Rectal smooth muscle tissue (tissue), 1 donor: ENCODE results near the gene ZBTB20.

Source experiments
- H3K27ac ChIP-seq: one replicate; pipeline ENCODE4 v1.7.0; 2013; ENCODE audit warnings: low read depth, low read length, inconsistent platforms
- H3K27me3 ChIP-seq: one replicate; pipeline ENCODE4 v1.7.0; 2013; ENCODE audit warnings: low read length; ENCODE audit not compliant: control insufficient read depth, insufficient read depth
- H3K36me3 ChIP-seq: one replicate; pipeline ENCODE4 v1.7.0; 2013; ENCODE audit warnings: low read length; ENCODE audit not compliant: control insufficient read depth, insufficient read depth
- H3K4me1 ChIP-seq: one replicate; pipeline ENCODE4 v1.7.0; 2013; ENCODE audit warnings: low read length; ENCODE audit not compliant: control insufficient read depth, insufficient read depth
- H3K4me3 ChIP-seq: one replicate; pipeline ENCODE4 v1.7.0; 2013; ENCODE audit warnings: low read length
- H3K9ac ChIP-seq: one replicate; pipeline ENCODE4 v1.7.0; 2013; ENCODE audit warnings: low read length

The ZBTB20 gene

GRCh38 chr3:114411811-114412803 is 735.0 kb downstream of the ZBTB20 start:
- peak overlapping the region; percentile 6 for H3K27ac ChIP-seq
- peaks cover 24% of the 10 kb centered on the region for H3K4me1 ChIP-seq
- no peak overlapping the region for H3K9ac ChIP-seq
- H3K4me3 ChIP-seq, result no peak overlapping the region
- no peaks in the 10 kb centered on the region for H3K27me3 ChIP-seq
- no peaks in the 10 kb centered on the region for H3K36me3 ChIP-seq

- Histone ChIP-seq H3K4me3 (no peak overlapping the region), H3K27ac (peak overlapping the region; percentile 55), H3K36me3 (no peaks in the 10 kb centered on the region), H3K27me3 (no peaks in the 10 kb centered on the region), H3K4me1 (peaks cover 28% of the 10 kb centered on the region), H3K9ac (no peak overlapping the region)
Measured at GRCh38 chr3:114411190-114411668, 735.9 kb downstream of the ZBTB20 start.

GRCh38 chr3:114408736-114409670 is 738.1 kb downstream of the ZBTB20 start:
- Histone ChIP-seq H3K9ac (no peak overlapping the region), H3K27ac (peak overlapping the region; percentile 7), H3K4me1 (peaks cover 35% of the 10 kb centered on the region), H3K4me3 (no peak overlapping the region), H3K36me3 (no peaks in the 10 kb centered on the region), H3K27me3 (no peaks in the 10 kb centered on the region)

GRCh38 chr3:114406922-114407321 is 740.2 kb downstream of the ZBTB20 start:
- no peaks in the 10 kb centered on the region for H3K36me3 ChIP-seq
- H3K4me3 ChIP-seq, result no peak overlapping the region
- peaks cover 27% of the 10 kb centered on the region for H3K4me1 ChIP-seq
- H3K9ac ChIP-seq, result no peak overlapping the region
- H3K27me3 ChIP-seq, result no peaks in the 10 kb centered on the region
- no peak overlapping the region for H3K27ac ChIP-seq

- Histone ChIP-seq H3K4me1 (peaks cover 29% of the 10 kb centered on the region), H3K36me3 (no peaks in the 10 kb centered on the region), H3K9ac (no peak overlapping the region), H3K27me3 (no peaks in the 10 kb centered on the region), H3K27ac (no peak overlapping the region), H3K4me3 (no peak overlapping the region)
Measured at GRCh38 chr3:114406286-114406685, 740.8 kb downstream of the ZBTB20 start.

GRCh38 chr3:114405202-114405990 is 741.7 kb downstream of the ZBTB20 start:
- Histone ChIP-seq H3K27ac (no peak overlapping the region), H3K36me3 (no peaks in the 10 kb centered on the region), H3K4me3 (no peak overlapping the region), H3K27me3 (no peaks in the 10 kb centered on the region), H3K4me1 (peaks cover 28% of the 10 kb centered on the region), H3K9ac (no peak overlapping the region)

- Histone ChIP-seq H3K27ac (peak overlapping the region; percentile 3), H3K4me3 (no peak overlapping the region), H3K4me1 (peaks cover 30% of the 10 kb centered on the region), H3K36me3 (no peaks in the 10 kb centered on the region), H3K9ac (no peak overlapping the region), H3K27me3 (no peaks in the 10 kb centered on the region)
Measured at GRCh38 chr3:114404590-114404989, 742.5 kb downstream of the ZBTB20 start.

- H3K27ac ChIP-seq, result no peak overlapping the region
- H3K9ac ChIP-seq, result no peak overlapping the region
- H3K27me3 ChIP-seq, result no peaks in the 10 kb centered on the region
- no peaks in the 10 kb centered on the region for H3K36me3 ChIP-seq
- no peak overlapping the region for H3K4me3 ChIP-seq
- peaks cover 30% of the 10 kb centered on the region for H3K4me1 ChIP-seq
Measured at GRCh38 chr3:114402838-114403237, 744.2 kb downstream of the ZBTB20 start.

- H3K4me3 ChIP-seq, result no peak overlapping the region
- no peaks in the 10 kb centered on the region for H3K27me3 ChIP-seq
- peak overlapping the region; percentile 71 for H3K27ac ChIP-seq
- no peaks in the 10 kb centered on the region for H3K36me3 ChIP-seq
- H3K9ac ChIP-seq, result no peak overlapping the region
- peaks cover 24% of the 10 kb centered on the region for H3K4me1 ChIP-seq
Measured at GRCh38 chr3:114401346-114401745, 745.7 kb downstream of the ZBTB20 start.

- Histone ChIP-seq H3K27ac (peak overlapping the region; percentile 71), H3K27me3 (no peaks in the 10 kb centered on the region), H3K9ac (no peak overlapping the region), H3K4me3 (peak overlapping the region; percentile 35), H3K4me1 (peaks cover 24% of the 10 kb centered on the region), H3K36me3 (no peaks in the 10 kb centered on the region)
Measured at GRCh38 chr3:114400371-114400770, 746.7 kb downstream of the ZBTB20 start.

GRCh38 chr3:114394551-114394950 is 752.5 kb downstream of the ZBTB20 start:
- H3K27ac ChIP-seq, result peak overlapping the region; percentile 27
- H3K4me1 ChIP-seq, result peaks cover 2% of the 10 kb centered on the region

More at GRCh38 chr3:114394551-114394950, 752.5 kb downstream of the ZBTB20 start:
- H3K9ac ChIP-seq, result no peak overlapping the region
- H3K4me3 ChIP-seq, result no peak overlapping the region
- no peaks in the 10 kb centered on the region for H3K27me3 ChIP-seq
- no peaks in the 10 kb centered on the region for H3K36me3 ChIP-seq
